ENCODE data around the gene ZNF12.
"Not testable (repeated sequence)": the region's sequence is repeated elsewhere in the genome, so short reads cannot be mapped to it uniquely, and the experiment has no call there.

Gene ZNF12

DNA sequence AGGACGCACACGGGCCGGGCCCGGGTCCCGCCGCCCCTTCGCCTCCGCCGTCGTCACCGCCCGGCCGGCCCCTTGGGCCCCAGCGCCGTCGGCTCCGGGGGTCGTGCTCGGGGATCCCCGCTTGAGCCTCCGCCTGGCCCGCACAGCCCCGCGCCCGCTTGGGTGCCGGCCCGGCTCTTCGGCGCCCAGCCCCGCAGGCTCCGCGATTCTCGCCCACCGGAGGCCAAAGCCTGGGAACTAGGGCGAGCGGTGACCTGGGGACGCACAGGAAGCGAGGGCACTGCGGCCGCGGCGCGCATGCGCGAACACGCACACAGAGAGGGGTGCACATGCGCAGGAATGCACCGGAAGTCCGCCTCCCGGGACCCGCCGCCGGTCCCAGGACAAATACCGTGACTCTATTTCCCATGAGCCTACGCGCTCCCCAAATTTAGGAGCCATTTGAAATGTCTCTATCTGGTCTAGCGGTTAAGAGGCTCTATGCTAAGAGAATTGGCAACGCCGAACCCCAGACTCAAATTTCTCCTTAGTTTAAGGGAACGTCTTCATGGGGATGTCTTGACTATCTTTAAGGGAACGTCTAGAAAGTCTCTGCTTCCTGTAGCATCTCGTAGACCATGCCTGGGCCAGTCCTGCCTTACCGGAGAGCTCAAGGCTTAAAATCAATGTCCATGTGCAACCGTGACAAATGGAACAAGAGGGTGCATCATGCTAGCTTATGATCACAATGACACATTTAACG is at the start of gene ZNF12:
Gene ZNF12, minus strand, starts transcription at position 282 of the 742 bp plus-strand sequence. CDS start 1,774 bp downstream, outside the sequence.
- peak; percentile 91 to 99 (median 95) for DNase-seq
- intact Hi-C loops (cut with DNase I), result loop anchor here (2.0 to 5.0 kb wide), 2 partner anchors 22 to 70 kb away; partner anchors contain the start of gene ZNF316

DNA sequence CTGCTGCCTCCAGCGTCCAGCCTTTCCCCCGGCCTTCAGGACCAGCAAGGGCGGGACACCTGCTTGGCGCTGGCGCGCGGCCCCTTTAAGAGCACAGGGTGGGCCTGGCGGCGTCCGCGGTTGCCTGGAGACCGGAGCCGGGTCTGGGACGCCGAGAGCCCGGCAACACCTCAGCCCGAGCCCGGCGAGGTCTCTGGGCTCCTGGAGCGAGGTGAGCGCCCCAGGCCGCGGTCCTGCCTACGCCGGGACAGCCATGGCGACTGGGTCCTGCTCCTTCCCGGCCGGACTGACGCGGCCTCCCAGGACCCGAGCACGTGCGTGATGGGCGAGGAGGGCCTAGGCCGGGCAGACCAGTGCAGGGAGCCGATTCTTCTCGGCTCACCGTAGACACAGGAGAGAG is 47.2 kb upstream of the ZNF12 start, which contains the start of gene RSPH10B2:
Gene RSPH10B2, plus strand, starts transcription at position 140 of the 400 bp plus-strand sequence. CDS start 3,575 bp downstream, outside the sequence.
- peak in 2 of 10 donors; percentile 64 to 75 for DNase-seq
- intact Hi-C loops (cut with DNase I), result not testable (repeated sequence)

- DNase-seq, result peak in 2 of 10 donors; percentile 58 to 63
- intact Hi-C loops (cut with DNase I), result not testable (repeated sequence)
Observed at GRCh38 chr7:6750173-6750572, 43.4 kb upstream of the ZNF12 start.

- peak in 2 of 10 donors; percentile 24 to 65 for DNase-seq
- intact Hi-C loops (cut with DNase I), result not testable (repeated sequence)
Observed at GRCh38 chr7:6749335-6749734, 42.6 kb upstream of the ZNF12 start.

GRCh38 chr7:6744410-6745100 is 37.8 kb upstream of the ZNF12 start:
- intact Hi-C loops (cut with DNase I); DNase-seq: not testable (repeated sequence)

DNA sequence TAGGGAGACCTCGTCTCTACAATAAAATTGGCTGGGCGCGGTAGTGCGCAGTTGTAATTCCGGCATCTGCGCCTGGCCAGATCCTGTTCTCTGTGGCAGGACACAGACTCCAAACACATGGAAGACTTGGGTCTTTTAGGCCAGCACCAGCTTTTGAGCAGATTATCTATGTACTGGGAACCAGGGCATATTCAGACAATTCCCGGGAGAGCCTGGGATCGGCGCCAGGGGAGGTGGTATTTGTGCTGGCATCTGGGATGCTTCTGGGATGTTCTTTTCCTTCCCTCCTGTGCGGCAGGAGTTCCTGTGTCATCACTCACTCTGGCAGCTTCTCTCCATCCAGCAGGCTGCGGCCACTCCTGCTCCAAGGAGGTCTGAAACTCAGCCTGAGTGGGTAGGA is 31.7 kb upstream of the ZNF12 start:
- intact Hi-C loops (cut with DNase I), result not testable (repeated sequence)
- peak in 1 of 10 donors; percentile 72 for DNase-seq

DNA sequence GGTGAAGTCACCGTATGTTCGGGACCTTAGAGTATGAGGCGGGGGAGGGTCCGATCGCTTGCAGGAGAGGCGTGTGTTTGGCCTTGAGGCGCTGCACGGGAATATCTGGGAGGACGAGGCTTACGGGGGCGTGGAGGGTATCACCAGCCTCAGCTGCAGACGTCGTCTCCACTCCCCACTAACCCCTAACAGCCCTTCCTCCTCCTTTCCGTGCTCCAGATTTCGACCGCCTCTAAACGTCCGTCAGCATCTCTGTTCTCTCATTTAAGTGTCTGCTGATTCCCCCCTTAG is 23.5 kb upstream of the ZNF12 start:
- intact Hi-C loops (cut with DNase I), result no loop called here
- no peak for DNase-seq

DNA sequence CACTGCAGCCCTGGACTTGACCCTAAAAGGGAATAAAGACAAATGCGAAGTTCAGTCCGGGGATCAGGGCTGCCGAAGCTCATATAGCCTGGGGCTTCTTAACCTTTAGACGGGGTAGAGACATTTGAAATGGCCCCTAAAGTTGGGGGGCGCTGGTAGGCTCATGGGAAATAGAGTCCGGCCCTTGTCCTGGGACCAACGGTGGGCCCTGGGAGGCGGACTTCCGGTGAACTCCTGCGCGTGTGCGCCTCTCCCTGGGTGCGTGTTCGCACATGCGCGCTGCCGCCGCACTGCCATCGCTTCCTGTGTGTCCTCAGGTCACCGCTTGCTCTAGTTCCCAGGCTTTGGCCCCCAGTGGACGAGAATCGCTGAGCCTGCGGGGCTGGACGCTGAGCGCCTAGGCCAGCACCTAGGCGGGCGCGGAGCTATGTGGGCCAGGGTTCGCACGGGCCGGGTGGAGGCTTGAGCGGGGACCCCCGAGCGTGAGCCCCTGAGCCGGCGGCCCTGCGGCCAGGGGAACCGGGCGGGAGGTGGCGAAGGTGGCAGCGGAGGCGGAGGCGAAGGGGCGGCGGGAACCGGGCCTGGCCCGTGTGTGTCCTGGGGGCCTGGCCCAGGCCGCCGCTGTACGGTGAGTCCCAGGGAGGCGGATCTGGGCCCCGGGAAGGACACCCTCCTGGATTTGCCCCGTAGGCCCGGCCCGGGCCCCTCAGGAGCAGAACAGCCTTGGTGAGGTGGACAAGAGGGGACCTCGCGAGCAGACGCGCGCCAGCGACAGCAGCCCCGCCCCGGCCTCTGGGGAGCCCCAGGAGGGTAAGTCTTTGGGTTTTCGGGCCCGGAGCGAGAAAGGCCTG is 23.0 kb upstream of the ZNF12 start:
- intact Hi-C loops (cut with DNase I), result loop anchor here (2.0 kb wide), 1 partner anchor 23 kb away; the partner anchor contains the start of gene ZNF12
- peak; percentile 90 to 99 (median 92) for DNase-seq

- intact Hi-C loops (cut with DNase I), result loop anchor here (2.0 kb wide), 1 partner anchor 22 kb away; the partner anchor contains the start of gene ZNF12
- DNase-seq, result peak in 1 of 10 donors; percentile 2
Observed at GRCh38 chr7:6728893-6729491, 22.2 kb upstream of the ZNF12 start.

DNA sequence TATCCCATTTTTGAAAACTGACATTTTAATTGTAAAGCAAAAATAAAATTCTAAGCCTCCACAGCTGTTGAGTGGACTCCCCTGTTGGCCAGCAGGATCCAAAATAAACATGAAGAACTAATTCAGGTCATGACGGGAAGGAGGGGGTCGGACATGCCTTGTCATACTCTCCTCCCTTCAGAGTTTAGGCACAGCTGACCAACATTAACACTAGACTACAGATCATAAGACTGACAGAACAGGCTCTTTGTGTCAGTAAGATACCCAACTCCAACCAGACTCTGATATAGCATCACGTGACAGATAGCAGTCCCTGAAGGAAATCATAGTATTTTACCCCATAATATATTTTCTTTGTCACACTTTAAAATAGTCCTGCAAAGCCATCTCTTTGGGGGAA is 20.9 kb upstream of the ZNF12 start:
- intact Hi-C loops (cut with DNase I), result loop anchor here (2.0 kb wide), 1 partner anchor 21 kb away; the partner anchor contains the start of gene ZNF12
- no peak for DNase-seq

GRCh38 chr7:6726341-6726740 is 19.6 kb upstream of the ZNF12 start:
- intact Hi-C loops (cut with DNase I); DNase-seq: not testable (repeated sequence)

- intact Hi-C loops (cut with DNase I), result no loop called here
- no peak for DNase-seq
Observed at GRCh38 chr7:6725003-6725402, 18.3 kb upstream of the ZNF12 start.

- DNase-seq; intact Hi-C loops (cut with DNase I): not testable (repeated sequence)
Observed at GRCh38 chr7:6724351-6724750, 17.6 kb upstream of the ZNF12 start.

- intact Hi-C loops (cut with DNase I), result no loop called here
- no peak for DNase-seq
Observed at GRCh38 chr7:6718124-6718523, 11.4 kb upstream of the ZNF12 start.

DNA sequence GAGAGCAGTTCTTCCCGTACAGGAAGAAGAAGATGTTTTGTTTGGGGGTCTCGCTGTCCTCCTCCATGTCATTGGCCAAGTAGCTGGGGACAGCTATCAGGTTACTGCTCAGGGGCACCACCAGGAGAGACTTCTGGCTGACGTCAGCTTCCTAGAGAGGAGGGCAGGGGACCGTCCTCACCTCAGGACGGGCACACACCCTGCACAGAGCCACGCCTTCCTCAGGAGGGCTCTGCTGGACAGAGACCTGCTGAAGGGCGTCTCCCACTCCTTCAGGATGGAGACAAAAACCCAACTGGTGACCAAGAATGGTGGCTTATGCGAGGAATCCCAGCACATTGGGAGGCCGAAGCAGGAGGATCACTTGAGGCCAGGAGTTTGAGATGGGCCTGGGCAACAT is 9.2 kb upstream of the ZNF12 start:
- DNase-seq; intact Hi-C loops (cut with DNase I): not testable (repeated sequence)

DNA sequence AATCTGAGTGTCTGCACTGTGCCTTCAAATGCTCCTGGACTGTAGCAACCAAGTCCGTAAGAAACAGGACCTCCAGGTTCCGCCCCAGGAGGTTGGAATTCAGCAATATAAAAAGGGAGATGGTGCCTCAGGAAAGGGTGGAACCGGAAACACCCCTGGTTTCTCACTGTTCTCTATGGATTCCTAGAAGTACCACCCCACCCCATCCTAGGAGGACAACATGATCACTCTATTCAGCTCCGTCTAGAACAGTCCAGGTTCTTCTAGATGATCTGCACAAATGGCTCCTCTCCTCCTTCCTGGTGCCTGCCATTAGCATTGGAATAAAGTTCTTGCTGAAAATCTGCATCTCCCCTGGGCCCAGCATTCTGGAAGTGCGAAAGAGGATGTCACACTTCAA is 7.6 kb upstream of the ZNF12 start:
- intact Hi-C loops (cut with DNase I), result no loop called here
- DNase-seq, result no peak

- intact Hi-C loops (cut with DNase I), result loop anchor here (5.0 kb wide), 1 partner anchor 73 kb away; the partner anchor contains the start of gene ZNF316
- no peak for DNase-seq
Observed at GRCh38 chr7:6709808-6710207, 3.1 kb upstream of the ZNF12 start.

- no peak for DNase-seq
- intact Hi-C loops (cut with DNase I), result loop anchor here (5.0 kb wide), 1 partner anchor 71 kb away; the partner anchor contains the start of gene ZNF316
Observed at GRCh38 chr7:6708304-6708703, 1.6 kb upstream of the ZNF12 start.

DNA sequence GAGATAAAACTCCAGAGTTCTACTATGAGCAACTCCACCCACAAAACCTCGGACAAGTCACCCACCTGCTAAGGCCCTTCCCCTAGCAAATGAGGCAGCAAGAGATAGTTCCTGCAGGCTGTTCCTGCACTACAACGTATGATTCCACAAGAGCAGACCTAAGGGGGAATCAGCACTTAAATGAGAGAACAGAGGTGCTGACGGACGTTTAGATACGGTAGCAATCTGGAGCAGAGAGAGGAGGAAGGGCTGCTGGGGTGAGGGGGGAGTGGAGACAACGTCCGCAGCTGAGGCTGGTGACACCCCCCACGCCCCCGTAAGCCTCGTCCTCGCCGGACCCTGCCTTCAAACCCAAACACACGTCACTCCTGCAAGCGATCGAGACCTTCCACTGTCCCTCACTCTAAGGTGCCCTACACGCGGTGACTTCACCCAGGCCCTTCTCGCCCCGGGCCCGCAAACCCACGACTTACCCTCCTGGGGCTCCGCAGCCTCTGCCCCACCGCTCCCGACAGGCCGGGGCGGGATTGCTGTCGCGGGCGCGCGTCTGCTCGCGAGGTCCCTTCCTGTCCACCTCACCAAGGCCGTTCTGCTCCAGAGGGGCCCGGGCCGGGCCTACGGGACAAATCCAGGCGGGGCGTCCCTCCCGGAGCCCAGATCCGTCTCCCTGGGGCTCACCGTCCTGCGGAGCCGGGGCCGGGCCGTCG is 635 bp downstream of the ZNF12 start:
- intact Hi-C loops (cut with DNase I), result loop anchor here (2.0 to 5.0 kb wide), 2 partner anchors 23 to 69 kb away; partner anchors contain the start of gene ZNF316
- DNase-seq, result peak in 4 of 10 donors; percentile 12 to 87 (median 14)
